Endothelial cell of umbilical vein (primary cell): ENCODE results near the gene ALKBH6. TPM values are rescaled to one million over a fixed set of nuclear protein-coding genes. Genes with fewer than 3 reads are reported as not detected.

Source experiments
- BruUV-seq: library from RNA; stranded (reverse); fragments of 400-500 nt; replicated peaks from 2 replicates; lab custom pipeline; 2021; lab: Mats Ljungman, UMichigan
- CTCF ChIA-PET: fragments of 300-600, 350-600 bp; sonication (Branson Sonifier 250); formaldehyde crosslinking; loops from one replicate; lab custom pipeline; 2021; ENCODE audit warnings: antibody characterized with exemption, inconsistent platforms; lab: Charles Lee
- POLR2A ChIA-PET: fragments of 300-600, 350-600 bp; sonication (Branson Sonifier 250); formaldehyde crosslinking; loops from one replicate; lab custom pipeline; 2021; ENCODE audit warnings: antibody characterized with exemption, inconsistent platforms; lab: Charles Lee
- DNase-seq: peaks from one replicate; pipeline ENCODE4 v3.0.0-alpha.2; 2011; ENCODE audit warnings: low read depth, low spot score
- FAIRE-seq: peaks from 2 replicates; lab custom pipeline; 2011; peaks lifted over from hg19 to GRCh38; lab: Jason Lieb, UNC
- H2AFZ ChIP-seq: 2 replicates; pipeline ENCODE4 v1.6.0; 2012; ENCODE audit warnings: low read depth, low read length, control low read depth, inconsistent platforms
- H3K27ac ChIP-seq: 2 replicates; pipeline ENCODE4 v1.5.1; 2011; ENCODE audit warnings: low read depth, mild to moderate bottlenecking, control low read depth, low read length, moderate library complexity; ENCODE audit not compliant: insufficient read depth
- H3K27me3 ChIP-seq, 2 experiments: 2 replicates each; pipeline versions ENCODE4 v1.6.0 to v1.6.1; 2011; ENCODE audit warnings: low read length in 2 of 2, mixed read lengths in 1 of 2; ENCODE audit not compliant: control insufficient read depth in 2 of 2, insufficient read depth in 2 of 2
- H3K36me3 ChIP-seq, 2 experiments: 2 replicates in 1 of 2; 3 replicates in 1 of 2; pipeline ENCODE4 v1.5.1; 2011; ENCODE audit warnings: low read length in 2 of 2, mild to moderate bottlenecking in 1 of 2, moderate library complexity in 1 of 2; ENCODE audit not compliant: control insufficient read depth in 2 of 2, insufficient read depth in 2 of 2; ENCODE audit errors: extremely low read depth in 1 of 2
- H3K4me1 ChIP-seq: 3 replicates; pipeline ENCODE4 v1.5.1; 2011; ENCODE audit warnings: mild to moderate bottlenecking, low read length; ENCODE audit not compliant: control insufficient read depth, insufficient read depth; ENCODE audit errors: extremely low read depth
- H3K4me2 ChIP-seq: 2 replicates; pipeline ENCODE4 v1.6.1; 2011; ENCODE audit warnings: low read length, control low read depth, mixed read lengths; ENCODE audit not compliant: insufficient read depth
- H3K4me3 ChIP-seq, 3 experiments: fragments of 200-600 bp in 1 of 3; sonication (generic), shearing (Covaris generic) in 1 of 3; replicated peaks in 1 of 3; 2 replicates each; pipeline ENCODE4 v1.5.1; 2011 to 2016; ENCODE audit warnings: control low read depth in 3 of 3, low read length in 3 of 3, mild to moderate bottlenecking in 2 of 3, inconsistent platforms in 1 of 3, low read depth in 1 of 3, moderate library complexity in 1 of 3; ENCODE audit not compliant: insufficient read depth in 1 of 3
- H3K79me2 ChIP-seq: 2 replicates; pipeline ENCODE4 v1.6.0; 2012; ENCODE audit warnings: low read length, inconsistent platforms; ENCODE audit not compliant: control insufficient read depth, insufficient read depth
- H3K9ac ChIP-seq: replicated peaks from 2 replicates; pipeline ENCODE3; 2011; ENCODE audit warnings: low read length, control low read depth; ENCODE audit not compliant: insufficient read depth; ENCODE audit errors: extremely low read depth
- H3K9me1 ChIP-seq: replicated peaks from 3 replicates; pipeline ENCODE4 v1.6.0; 2011; ENCODE audit warnings: mild to moderate bottlenecking, low read length; ENCODE audit not compliant: control insufficient read depth, insufficient read depth; ENCODE audit errors: extremely low read depth
- H3K9me3 ChIP-seq: replicated peaks from 2 replicates; pipeline ENCODE4 v1.5.1; 2012; ENCODE audit warnings: low read length, inconsistent platforms; ENCODE audit not compliant: control insufficient read depth, insufficient read depth
- H4K20me1 ChIP-seq: replicated peaks from 2 replicates; pipeline ENCODE3; 2011; ENCODE audit warnings: mild to moderate bottlenecking, low read length; ENCODE audit not compliant: control insufficient read depth, insufficient read depth; ENCODE audit errors: extremely low read depth
- CTCF ChIP-seq, 2 donors: IDR thresholded peaks; 1 replicate in 1 of 2; 2 replicates in 1 of 2; pipeline ENCODE4 v1.5.1; 2011; ENCODE audit warnings: low read length in 2 of 2, mild to moderate bottlenecking in 2 of 2, moderate library complexity in 2 of 2, control low read depth in 1 of 2, inconsistent platforms in 1 of 2, low read depth in 1 of 2; ENCODE audit not compliant: insufficient read depth in 1 of 2; ENCODE audit errors: extremely low read depth in 1 of 2
- EZH2 ChIP-seq: IDR thresholded peaks from 2 replicates; pipeline ENCODE4 v1.6.1; 2012; ENCODE audit warnings: borderline replicate concordance, low read depth, mild to moderate bottlenecking, moderate library complexity, low read length, inconsistent platforms; ENCODE audit not compliant: severe bottlenecking
- POLR2AphosphoS5 ChIP-seq: IDR thresholded peaks from 2 replicates; pipeline ENCODE4 v1.6.1; 2012; ENCODE audit warnings: low read depth, mild to moderate bottlenecking, control low read depth, low read length, moderate library complexity; ENCODE audit not compliant: insufficient read depth
- dilution Hi-C: fragments of 300-500 bp; cut with MboI; formaldehyde crosslinking; loops from one replicate; pipeline ENCODE4 v1.15.0; 2019; ENCODE audit warnings: low sequenced_read_pairs; ENCODE audit not compliant: extremely low pct_ligation_motif_present
- intact Hi-C: fragments of 100-400 bp; cut with micrococcal nuclease; formaldehyde crosslinking; loops from one replicate; pipeline ENCODE4 v1.10.0; 2022
- polyA plus RNA-seq, 4 experiments: library from polyadenylated mRNA; depleted of rRNA in 3 of 4; stranded (reverse) in 3 of 4; unstranded in 1 of 4; fragments of >200 nt; gene quantifications; 2 replicates each; pipeline versions ENCODE4 v1.2.1 to v1.2.3, GENCODE V29; 2011 to 2012; ENCODE audit warnings: missing spikeins in 1 of 4
- total RNA-seq: library from RNA; stranded (reverse); gene quantifications from 2 replicates; pipeline ENCODE4 v1.2.3, GENCODE V29; 2021

ALKBH6 gene
- total and polyA plus RNA-seq, 2 donors (not counting 3 experiments of a cell fraction or from before 2014, with no cell fraction given), result 17.3 to 26.7 TPM

- no peak for TF ChIP-seq POLR2AphosphoS5
- TF ChIP-seq EZH2, result no peak
- peak; percentile 72 to 89 for TF ChIP-seq CTCF (IDR thresholded peaks at IDR 0.05; ENCODE audit: extremely low read depth in 1 of 2, insufficient read depth in 1 of 2, low read depth in 1 of 2, low read length in 2 of 2)
- H3K9ac ChIP-seq, result no peak overlapping the region
- FAIRE-seq (peak; percentile 69), DNase-seq (peak; percentile 69)
- no peaks in the 10 kb centered on the region for H4K20me1 ChIP-seq
- no peaks in the 10 kb centered on the region for H3K36me3 ChIP-seq
- no peaks in the 10 kb centered on the region for H3K9me1 ChIP-seq
- dilution Hi-C loops (no loop called here), intact Hi-C loops (loop anchor here (1.0 to 5.0 kb wide), 3 partner anchors 67 to 857 kb away; partner anchors contain the start of genes ZNF568 and ZNF829)
- POLR2A ChIA-PET, result interaction anchor here (0.8 kb wide), 1 partner anchor 54 kb away, joined by 3 read pairs; the partner anchor contains the start of gene POLR2I
- BruUV-seq, result no TSS peak
- CTCF ChIA-PET, result interaction anchor here (0.6 to 3.9 kb wide), 21 partner anchors 10 to 178 kb away, joined by 3 to 61 read pairs (median 4); partner anchors contain the start of genes CAPNS1, COX7A1, POLR2I and TBCB
- no peak overlapping the region for H3K4me2 ChIP-seq
- no peak overlapping the region for H3K4me3 ChIP-seq
- peaks cover 8% of the 10 kb centered on the region for H3K4me1 ChIP-seq
- H2AFZ ChIP-seq, result no peak overlapping the region
- no peaks in the 10 kb centered on the region for H3K27me3 ChIP-seq
- H3K79me2 ChIP-seq, result peaks cover 18% of the 10 kb centered on the region
- H3K9me3 ChIP-seq, result no peaks in the 10 kb centered on the region
- no peak overlapping the region for H3K27ac ChIP-seq
Measured at GRCh38 chr19:36060430-36060829, 46.4 kb upstream of the ALKBH6 start.
